Heart left ventricle (tissue), 11 donors: Measurements from ENCODE around the gene NKTR. TPM values are rescaled to one million over a fixed set of nuclear protein-coding genes. Genes with fewer than 3 reads are reported as not detected.

Experiments used
- polyA plus RNA-seq, 2 donors: library from polyadenylated mRNA; stranded (reverse); fragments of 200-250 nt; gene quantifications; one replicate each; pipeline ENCODE4 v1.2.3, GENCODE V29; 2013
- total RNA-seq, 9 donors: library from RNA; depleted of rRNA in 2 of 9; stranded (reverse); fragments of >200 nt in 2 of 9; fragmentation: NEBNext Ultra II Directional in 3 of 9; extraction: Animal tissue kit (Norgen Biotek cat#: 25700) in 3 of 9; gene quantifications; one replicate each; pipeline versions ENCODE4 v1.1.0 to v1.2.4, GENCODE V29; 2016 to 2023
- donor health status: ischemic (EF 13 %, LVEDD 7.1; RV severe dilation, severe dysfunction).
- donor health status: healthy with polysubstance abuse.
- donor health status: DM: no; HTN: yes; CAD: no.
- donor health status: DM: no; HTN: no; CAD: no.
- donor health status: ischemic (EF 25% LVEDD 5.7; RV mildly dilated, moderate dysfunction).
- donor health status: healthy.
- donor health status: DM: yes; HTN: yes; CAD: no.
- donor health status: PGD.
- donor health status: nonischemic (EF 23%, LVEDD 6.1; RV moderate dilation, normal function).

The NKTR gene
- total and polyA plus RNA-seq, 11 donors = 10.7 to 40.6 (median 20.9) TPM

Other genes starting within 250 kb of the NKTR start
- gene LYZL4, start 190.1 kb upstream of the NKTR start, total RNA-seq = not detected
- not detected for gene LYZL4, start 190.1 kb upstream of the NKTR start, polyA plus RNA-seq
- 1 to 10 TPM in 8 of 9 donors, under 1 TPM in 1; 0.96 to 5.4 (median 1.7) TPM for gene VIPR1, start 98.0 kb upstream of the NKTR start, total RNA-seq
- gene VIPR1, start 98.0 kb upstream of the NKTR start, polyA plus RNA-seq = 1 to 10 TPM; 3.0 to 3.5 TPM
- 10 to 100 TPM; 19.9 to 40.5 (median 28.9) TPM for gene SEC22C, start 18.7 kb upstream of the NKTR start, total RNA-seq
- gene SEC22C, start 18.7 kb upstream of the NKTR start, polyA plus RNA-seq = 10 to 100 TPM; 17.4 to 35.1 TPM
- 10 to 100 TPM; 10.7 to 16.9 (median 12.8) TPM for gene SS18L2, start 9.8 kb upstream of the NKTR start, total RNA-seq
- 10 to 100 TPM; 30.9 to 34.6 TPM for gene SS18L2, start 9.8 kb upstream of the NKTR start, polyA plus RNA-seq
- gene ZBTB47, start 53.0 kb downstream of the NKTR start, total RNA-seq = 100 to 1,000 TPM in 7 of 9 donors, 10 to 100 TPM in 2; 76.6 to 184 (median 131) TPM
- 100 to 1,000 TPM; 110 to 111 TPM for gene ZBTB47, start 53.0 kb downstream of the NKTR start, polyA plus RNA-seq
- gene KLHL40, start 84.9 kb downstream of the NKTR start, total RNA-seq = 1 to 10 TPM in 2 of 9 donors, under 1 TPM in 6, not detected in 1; 0.19 to 5.6 (median 0.73) TPM
- 1 to 10 TPM in 1 of 2 donors, under 1 TPM in 1; 0.61 to 6.8 TPM for gene KLHL40, start 84.9 kb downstream of the NKTR start, polyA plus RNA-seq
- gene HHATL, start 102.1 kb downstream of the NKTR start, total RNA-seq = 100 to 1,000 TPM; 305 to 823 (median 538) TPM
- gene HHATL, start 102.1 kb downstream of the NKTR start, polyA plus RNA-seq = 1,000 to 10,000 TPM in 1 of 2 donors, 100 to 1,000 TPM in 1; 188 to 1,023 TPM
- gene CCDC13, start 172.6 kb downstream of the NKTR start, total RNA-seq = 1 to 10 TPM in 1 of 9 donors, under 1 TPM in 7, not detected in 1; 0.44 to 1.4 (median 0.83) TPM
- gene CCDC13, start 172.6 kb downstream of the NKTR start, polyA plus RNA-seq = 1 to 10 TPM in 1 of 2 donors, under 1 TPM in 1; 0.53 to 1.1 TPM
- 100 to 1,000 TPM; 170 to 353 (median 313) TPM for gene HIGD1A, start 203.8 kb downstream of the NKTR start, total RNA-seq
- gene HIGD1A, start 203.8 kb downstream of the NKTR start, polyA plus RNA-seq = 100 to 1,000 TPM; 291 to 497 TPM
- 1 to 10 TPM in 4 of 9 donors, under 1 TPM in 5; 0.42 to 3.1 (median 0.67) TPM for gene ACKR2, start 208.8 kb downstream of the NKTR start, total RNA-seq
- gene ACKR2, start 208.8 kb downstream of the NKTR start, polyA plus RNA-seq = under 1 TPM; 0.22 to 0.57 TPM